SK-N-MC (cell line): ENCODE results near the gene FSHB.

Source experiments
- DNase-seq: peaks from one replicate; pipeline ENCODE4 v3.0.0-alpha.2; 2011; ENCODE audit warnings: low read depth, low spot score
- H3K27ac ChIP-seq: fragments of 200-600 bp; sonication (generic); 2 replicates; pipeline ENCODE4 v1.5.1; 2016; ENCODE audit warnings: mixed run types
- H3K36me3 ChIP-seq: fragments of 200-600 bp; sonication (generic); 2 replicates; pipeline ENCODE4 v1.6.1; 2017; ENCODE audit warnings: antibody characterized with exemption, low read length, mixed read lengths; ENCODE audit not compliant: insufficient read depth
- H3K4me3 ChIP-seq: fragments of 200-600 bp; sonication (generic); 2 replicates; pipeline ENCODE4 v1.5.1; 2016
- H3K9ac ChIP-seq: fragments of 200-600 bp; sonication (generic); 2 replicates; pipeline ENCODE4 v1.8.0; 2017; ENCODE audit warnings: mixed run types, mixed read lengths; ENCODE audit not compliant: insufficient read length
- H3K9me3 ChIP-seq: fragments of 200-600 bp; sonication (generic); 2 replicates; pipeline ENCODE4 v1.6.1; 2017; ENCODE audit warnings: low read depth, mild to moderate bottlenecking, antibody characterized with exemption, low read length, moderate library complexity, mixed read lengths
- EZH2 ChIP-seq: fragments of 200-600 bp; sonication (generic); IDR thresholded peaks from one replicate; pipeline ENCODE4 v1.6.1; 2017; ENCODE audit warnings: antibody characterized with exemption
- FOXP2 ChIP-seq: optimal IDR thresholded peaks from 2 replicates; pipeline ENCODE3; 2011; ENCODE audit warnings: mild to moderate bottlenecking, moderate library complexity; ENCODE audit not compliant: insufficient read depth; ENCODE audit errors: extremely low read length, control extremely low read depth
- POLR2AphosphoS5 ChIP-seq: IDR thresholded peaks from 2 replicates; pipeline ENCODE4 v1.6.1; 2012; ENCODE audit warnings: mild to moderate bottlenecking, low read depth, low read length, borderline replicate concordance

The FSHB gene

GRCh38 chr11:30210357-30210756, 20.5 kb upstream of the FSHB start:
- Histone ChIP-seq H3K4me3 (no peak overlapping the region), H3K27ac (no peak overlapping the region), H3K9ac (no peak overlapping the region), H3K36me3 (no peaks in the 10 kb centered on the region), H3K9me3 (no peaks in the 10 kb centered on the region)
- TF ChIP-seq FOXP2 (no peak), EZH2 (no peak), POLR2AphosphoS5 (no peak)
- no peak for DNase-seq

GRCh38 chr11:30216534-30216933, 14.3 kb upstream of the FSHB start:
- no peaks in the 10 kb centered on the region for H3K9me3 ChIP-seq
- no peak overlapping the region for H3K4me3 ChIP-seq
- DNase-seq, result no peak
- no peaks in the 10 kb centered on the region for H3K36me3 ChIP-seq
- H3K9ac ChIP-seq, result no peak overlapping the region
- TF ChIP-seq FOXP2, result no peak
- no peak for TF ChIP-seq POLR2AphosphoS5
- no peak for TF ChIP-seq EZH2
- H3K27ac ChIP-seq, result no peak overlapping the region

- no peak overlapping the region for H3K9ac ChIP-seq
- H3K27ac ChIP-seq, result no peak overlapping the region
- H3K36me3 ChIP-seq, result no peaks in the 10 kb centered on the region
- TF ChIP-seq POLR2AphosphoS5, result no peak
- TF ChIP-seq FOXP2, result no peak
- no peak for TF ChIP-seq EZH2
- H3K9me3 ChIP-seq, result no peaks in the 10 kb centered on the region
- no peak for DNase-seq
- no peak overlapping the region for H3K4me3 ChIP-seq
These were observed 12.5 kb upstream of the FSHB start for GRCh38 chr11:30218278-30218677.

DNA sequence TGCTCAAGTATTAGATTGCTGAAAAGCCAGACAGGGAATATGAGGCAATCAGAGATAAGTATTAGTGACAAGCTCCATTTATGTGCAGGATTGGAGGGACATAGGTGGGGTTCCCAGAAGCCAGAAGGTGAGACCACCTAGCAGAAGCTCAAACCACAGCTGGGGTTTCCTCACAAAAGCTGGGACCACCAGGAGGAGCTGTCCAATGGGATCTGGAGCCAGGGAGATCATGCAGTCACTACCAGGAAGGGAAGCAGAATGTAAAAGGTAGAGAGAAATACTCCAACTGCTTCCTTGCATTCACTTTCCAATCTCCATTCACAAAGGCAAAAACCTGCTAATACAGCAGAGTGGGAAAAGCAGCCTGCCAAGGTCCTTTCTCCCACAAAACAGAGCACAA, 5.2 kb upstream of the FSHB start:
- TF ChIP-seq FOXP2 (no peak), POLR2AphosphoS5 (no peak), EZH2 (no peak)
- Histone ChIP-seq H3K9me3 (no peaks in the 10 kb centered on the region), H3K27ac (no peak overlapping the region), H3K9ac (no peak overlapping the region), H3K36me3 (no peaks in the 10 kb centered on the region), H3K4me3 (no peak overlapping the region)
- DNase-seq, result no peak

GRCh38 chr11:30228323-30228884, 2.4 kb upstream of the FSHB start:
- Histone ChIP-seq H3K9ac (no peak overlapping the region), H3K4me3 (no peak overlapping the region), H3K36me3 (no peaks in the 10 kb centered on the region), H3K9me3 (no peaks in the 10 kb centered on the region), H3K27ac (no peak overlapping the region)
- TF ChIP-seq POLR2AphosphoS5, result no peak
- TF ChIP-seq FOXP2, result no peak
- no peak for TF ChIP-seq EZH2
- no peak for DNase-seq

- TF ChIP-seq FOXP2 (no peak), EZH2 (no peak), POLR2AphosphoS5 (no peak)
- Histone ChIP-seq H3K27ac (no peak overlapping the region), H3K36me3 (no peaks in the 10 kb centered on the region), H3K4me3 (no peak overlapping the region), H3K9me3 (no peaks in the 10 kb centered on the region), H3K9ac (no peak overlapping the region)
- DNase-seq, result no peak
These were observed 8.2 kb downstream of the FSHB start for GRCh38 chr11:30239025-30239424.

GRCh38 chr11:30244265-30244664, 13.5 kb downstream of the FSHB start:
- Histone ChIP-seq H3K9me3 (no peaks in the 10 kb centered on the region), H3K9ac (no peak overlapping the region), H3K27ac (no peak overlapping the region), H3K4me3 (no peak overlapping the region), H3K36me3 (no peaks in the 10 kb centered on the region)
- DNase-seq, result no peak
- no peak for TF ChIP-seq POLR2AphosphoS5
- TF ChIP-seq EZH2, result no peak
- TF ChIP-seq FOXP2, result no peak

GRCh38 chr11:30245621-30246020, 14.8 kb downstream of the FSHB start:
- H3K4me3 ChIP-seq, result no peak overlapping the region
- no peak for DNase-seq
- no peaks in the 10 kb centered on the region for H3K9me3 ChIP-seq
- no peak overlapping the region for H3K9ac ChIP-seq
- H3K27ac ChIP-seq, result no peak overlapping the region
- TF ChIP-seq EZH2 (no peak), FOXP2 (no peak), POLR2AphosphoS5 (no peak)
- no peaks in the 10 kb centered on the region for H3K36me3 ChIP-seq
